ENCODE data around the gene PRKRA.
A peak's percentile ranks its signal among the peaks of the same experiment; 100 is the strongest.
"Not testable (repeated sequence)": the region's sequence is repeated elsewhere in the genome, so short reads cannot be mapped to it uniquely, and the experiment has no call there.

The PRKRA gene

DNA sequence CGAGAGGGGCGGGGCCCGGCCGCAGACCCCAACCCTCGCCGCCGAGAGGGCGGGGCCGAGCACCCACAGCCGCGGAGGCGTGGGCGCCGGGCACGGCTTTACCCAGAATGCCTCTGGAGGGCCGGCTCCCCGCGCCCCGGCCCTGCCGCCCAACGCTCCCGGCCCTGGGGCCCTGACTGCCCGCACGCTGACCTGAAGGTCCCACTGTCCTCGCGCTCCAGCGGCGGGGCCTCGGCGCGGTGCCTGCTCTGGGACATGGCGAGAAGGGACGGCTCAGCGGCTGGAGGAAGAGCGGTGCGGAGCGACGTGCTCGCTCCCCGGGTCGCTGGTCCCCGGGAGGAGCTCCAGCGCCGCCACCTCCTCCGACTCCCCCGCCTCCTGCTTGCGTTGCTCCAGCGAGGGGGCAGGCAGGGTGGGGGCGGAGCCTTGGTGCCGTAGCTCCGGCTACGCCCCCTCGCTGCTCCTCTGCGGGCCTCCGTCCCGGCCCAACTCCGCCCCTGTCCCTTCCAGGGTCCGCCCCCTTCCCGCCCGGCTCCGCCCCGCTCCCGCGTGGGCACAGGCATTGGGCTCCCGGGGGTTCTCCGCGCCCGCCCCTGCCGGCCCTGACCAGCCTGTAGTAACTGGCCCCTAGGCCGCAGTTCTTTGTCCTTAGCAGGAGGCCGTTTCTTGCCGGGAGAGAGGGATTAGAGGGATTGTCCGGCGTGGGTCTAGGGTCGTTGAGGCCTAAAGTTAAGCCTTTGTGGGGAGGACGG is at the start of gene PRKRA, which contains the start of gene PJVK:
TSS of gene PRKRA (minus strand) at position 402 of the 752 bp plus-strand sequence. CDS start at position 257, 145 bp downstream.
TSS of gene PJVK (plus strand) at position 605 of the 752 bp plus-strand sequence. CDS start 2,032 bp downstream, outside the sequence.
- DNase-seq (ENCODE audit: insufficient read length, low spot score), result peak; percentile 84
- peak; percentile 92 for FAIRE-seq

GRCh38 chr2:178499640-178500039 is 48.7 kb upstream of the PRKRA start:
- no peak for FAIRE-seq
- no peak for DNase-seq (ENCODE audit: insufficient read length, low spot score)

DNA sequence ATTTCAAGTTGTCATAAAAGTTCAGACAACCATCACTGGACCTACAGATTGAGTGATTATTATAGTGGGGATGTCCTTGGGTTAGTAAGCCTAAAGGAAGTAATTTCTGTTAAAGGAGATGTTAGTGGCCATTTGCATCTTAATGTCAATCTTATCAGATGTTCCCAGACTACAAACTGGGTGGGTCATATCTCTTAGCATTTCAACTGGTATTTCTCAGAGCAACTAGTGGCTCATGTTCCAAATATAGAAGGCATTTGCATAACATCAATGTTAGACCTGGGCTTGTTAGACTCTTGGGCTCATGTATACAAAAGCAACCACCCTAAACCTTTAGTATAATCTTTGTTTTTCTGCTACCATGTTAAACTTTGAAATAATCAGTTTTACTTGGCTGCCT is 47.2 kb upstream of the PRKRA start:
- FAIRE-seq, result peak; percentile 55

GRCh38 chr2:178496049-178496448 is 45.1 kb upstream of the PRKRA start:
- FAIRE-seq, result no peak
- DNase-seq (ENCODE audit: insufficient read length, low spot score), result no peak

More for the DNA sequence above, 47.2 kb upstream of the PRKRA start:
- DNase-seq (ENCODE audit: insufficient read length, low spot score), result no peak

DNA sequence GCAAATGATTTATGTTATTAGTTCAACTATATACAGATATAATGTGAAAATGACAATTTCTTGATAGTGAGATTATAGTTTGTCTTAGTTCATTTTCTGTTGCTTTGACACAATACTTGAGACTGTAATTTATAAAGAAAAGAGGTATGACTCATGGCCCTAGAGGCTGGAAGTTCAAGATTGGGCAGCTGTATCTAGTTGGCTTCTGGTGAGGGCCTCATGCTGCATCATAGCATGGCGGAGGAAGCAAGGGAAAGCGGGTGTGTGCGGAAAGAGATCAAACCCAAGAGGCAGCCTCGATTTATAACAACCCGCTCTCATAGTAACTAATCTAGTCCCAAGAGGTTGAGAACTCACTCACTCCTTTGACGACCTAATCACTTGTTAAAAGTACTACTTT is 40.6 kb upstream of the PRKRA start:
- no peak for FAIRE-seq
- DNase-seq (ENCODE audit: insufficient read length, low spot score), result no peak

DNA sequence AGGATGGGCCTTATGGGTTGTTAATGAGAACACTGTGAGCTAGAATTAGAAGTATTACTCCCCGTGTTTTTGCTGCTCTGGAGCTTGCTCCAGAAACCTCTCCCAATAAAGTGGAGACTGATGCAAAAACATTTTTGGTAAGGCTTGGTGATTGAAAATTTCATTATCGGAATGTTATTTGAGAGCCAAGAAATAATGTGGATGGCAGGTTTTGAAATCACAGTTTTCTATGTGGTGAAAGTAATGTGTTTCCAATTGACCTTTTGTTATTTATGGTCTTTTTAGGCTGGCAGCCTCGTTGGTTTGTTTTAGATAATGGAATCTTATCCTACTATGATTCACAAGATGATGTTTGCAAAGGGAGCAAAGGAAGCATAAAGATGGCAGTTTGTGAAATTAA is 34.4 kb upstream of the PRKRA start:
- FAIRE-seq (peak; percentile 89), DNase-seq (ENCODE audit: insufficient read length, low spot score) (no peak)

GRCh38 chr2:178484245-178485041 is 33.5 kb upstream of the PRKRA start:
- no peak for DNase-seq (ENCODE audit: insufficient read length, low spot score)

DNA sequence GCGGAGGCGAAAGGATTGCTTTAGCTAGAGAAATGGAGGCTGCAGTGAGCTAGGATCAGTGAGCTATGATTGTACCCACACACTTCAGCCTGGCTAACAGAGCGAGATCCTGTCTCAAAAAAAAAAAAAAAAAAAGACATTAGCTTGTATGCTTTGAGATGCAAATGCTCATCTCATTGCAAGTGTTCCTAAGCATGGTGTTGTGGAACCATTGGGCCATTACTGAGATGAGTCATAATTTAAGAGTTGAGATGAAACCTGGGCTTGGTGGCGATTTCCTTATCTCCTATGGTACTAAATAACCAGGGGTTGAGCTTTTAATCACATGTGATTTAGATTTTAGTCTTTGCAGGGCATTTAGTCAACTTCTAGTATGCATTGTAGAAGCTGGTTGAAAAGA is 31.5 kb upstream of the PRKRA start:
- FAIRE-seq (peak; percentile 96), DNase-seq (ENCODE audit: insufficient read length, low spot score) (no peak)

More at GRCh38 chr2:178484245-178485041, 33.5 kb upstream of the PRKRA start:
- no peak for FAIRE-seq

DNA sequence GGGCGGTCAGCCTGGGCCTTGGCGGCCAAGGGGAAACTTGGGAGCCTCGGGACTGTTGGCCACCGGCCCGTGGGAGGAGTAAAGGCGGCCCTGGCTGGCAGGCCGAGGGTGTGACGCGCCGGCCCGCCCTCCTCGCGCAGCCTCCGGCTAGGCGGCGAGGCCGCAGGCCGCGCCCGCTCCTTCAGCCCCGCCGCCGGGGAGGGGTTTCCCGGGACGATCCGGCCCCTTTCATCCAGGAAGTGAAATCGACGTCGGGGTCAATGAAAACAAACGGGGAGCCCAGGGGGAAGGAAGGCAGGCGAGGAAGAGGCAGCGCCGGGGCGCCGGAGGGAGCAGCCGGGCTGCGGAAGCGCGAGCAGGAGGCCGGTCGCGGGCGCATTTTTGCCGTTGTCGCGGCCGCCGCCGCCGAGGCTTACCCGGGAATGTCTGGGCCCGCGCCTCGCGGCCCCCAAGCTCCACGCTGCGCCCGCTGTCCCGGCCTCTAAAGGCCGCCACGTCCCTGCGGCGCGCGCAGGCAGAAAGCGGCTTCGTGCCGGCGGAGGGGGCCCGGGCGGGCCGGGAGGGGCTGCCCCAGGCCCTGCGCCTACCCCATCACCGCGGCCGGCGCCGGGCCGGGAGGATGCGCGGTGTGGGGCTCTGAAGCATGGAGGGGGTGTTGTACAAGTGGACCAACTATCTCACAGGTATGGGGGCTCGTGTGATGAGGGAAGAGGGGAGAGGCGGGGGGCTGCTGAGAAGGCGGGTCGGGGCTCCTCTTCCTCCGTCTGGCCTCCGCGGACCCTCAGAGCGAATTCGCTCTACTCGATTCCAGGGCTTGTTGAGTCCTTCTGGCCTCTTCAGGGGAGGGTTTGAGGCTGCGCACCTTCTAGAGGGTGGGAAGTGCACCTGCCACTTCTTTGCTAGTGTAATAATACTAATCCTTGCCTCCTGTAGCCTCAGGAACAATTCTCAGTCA is 29.5 kb upstream of the PRKRA start, which contains the start of gene PLEKHA3:
TSS of gene PLEKHA3 (plus strand) at position 231 of the 955 bp plus-strand sequence. CDS start at position 644, 413 bp downstream.
- peak; percentile 87 for FAIRE-seq
- DNase-seq (ENCODE audit: insufficient read length, low spot score), result peak; percentile 49

GRCh38 chr2:178479758-178480226 is 28.8 kb upstream of the PRKRA start:
- DNase-seq (ENCODE audit: insufficient read length, low spot score), result no peak
- FAIRE-seq, result no peak

GRCh38 chr2:178479275-178479616 is 28.3 kb upstream of the PRKRA start:
- DNase-seq (ENCODE audit: insufficient read length, low spot score) (no peak), FAIRE-seq (no peak)

DNA sequence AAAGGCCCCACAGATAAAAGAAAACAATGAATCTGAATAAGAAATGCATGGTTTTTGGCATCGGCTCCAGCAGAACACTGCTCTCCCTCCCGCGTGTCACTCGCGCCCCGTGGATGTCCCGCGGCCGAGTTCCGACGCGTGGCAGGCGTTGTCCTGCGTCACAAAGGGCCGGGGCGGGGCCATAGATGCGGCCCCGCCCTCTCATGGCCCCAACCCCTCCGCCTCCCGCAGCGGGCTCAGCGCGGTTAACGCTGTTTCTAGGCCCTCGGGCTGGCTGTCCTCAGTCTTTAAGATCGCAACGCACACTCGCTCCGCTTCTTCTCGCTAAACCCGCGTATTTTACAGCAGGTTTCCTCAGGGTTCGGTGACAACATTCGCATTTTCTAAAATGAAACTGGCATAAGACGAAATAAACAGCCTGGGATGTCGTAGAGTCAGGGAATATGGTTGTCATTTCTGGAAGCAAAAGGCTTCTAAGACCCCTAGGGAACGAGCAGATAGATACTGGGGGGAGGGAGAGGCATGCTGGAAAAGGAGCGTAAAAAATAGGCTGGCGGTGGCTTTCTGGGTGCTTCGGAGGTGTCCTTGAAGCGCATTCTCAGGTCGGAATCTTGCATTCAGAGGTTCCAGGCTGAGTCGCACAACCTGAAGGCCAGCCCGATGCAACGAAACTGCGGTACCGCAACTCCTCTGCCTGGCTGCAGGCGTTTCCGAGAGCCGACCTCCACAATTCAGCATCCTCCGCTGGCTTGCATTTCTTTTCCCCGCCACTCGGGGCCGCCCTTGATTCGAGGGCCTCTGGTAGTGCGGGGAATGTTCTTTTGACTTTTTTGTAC is 27.7 kb upstream of the PRKRA start, which contains the start of gene FKBP7:
TSS of gene FKBP7 (minus strand) at position 162 of the 836 bp plus-strand sequence. CDS start at position 61, 101 bp downstream.
- DNase-seq (ENCODE audit: insufficient read length, low spot score), result peak; percentile 42
- peak; percentile 98 for FAIRE-seq

- peak; percentile 56 for FAIRE-seq
- DNase-seq (ENCODE audit: insufficient read length, low spot score), result no peak
These were observed 27.1 kb upstream of the PRKRA start for GRCh38 chr2:178478130-178478438.

DNA sequence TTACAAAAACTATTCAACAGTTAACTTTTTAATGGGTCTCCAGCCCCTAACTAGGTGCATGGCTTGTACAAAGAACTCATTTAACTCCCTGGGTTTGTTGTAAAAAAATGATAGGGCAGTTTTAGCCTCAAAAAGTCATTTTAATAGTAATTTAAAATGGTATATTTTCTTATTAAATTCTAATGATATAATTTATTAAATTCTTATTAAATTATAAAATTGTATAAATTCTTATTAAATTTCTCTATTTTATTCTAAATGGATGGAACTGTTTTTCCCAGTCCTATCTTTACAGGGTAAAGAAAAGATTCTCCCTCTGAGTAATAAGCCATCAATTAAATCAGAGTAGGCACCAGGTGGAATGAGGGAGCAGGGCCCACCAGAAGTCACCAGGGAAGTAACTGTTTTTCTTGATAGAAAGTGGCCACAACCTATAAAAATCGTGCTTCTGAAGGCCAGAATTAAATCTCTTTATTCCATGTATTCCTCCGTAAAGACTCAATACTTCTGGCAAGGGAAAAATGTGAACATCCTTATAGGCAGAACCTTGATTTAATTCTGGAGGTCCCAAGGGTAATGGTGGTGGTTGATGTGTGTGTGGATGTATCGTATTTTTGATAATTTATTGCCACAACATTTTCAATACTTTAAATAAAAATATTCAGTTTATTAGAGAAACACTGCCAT is 26.6 kb upstream of the PRKRA start:
- no peak for FAIRE-seq
- no peak for DNase-seq (ENCODE audit: insufficient read length, low spot score)

DNA sequence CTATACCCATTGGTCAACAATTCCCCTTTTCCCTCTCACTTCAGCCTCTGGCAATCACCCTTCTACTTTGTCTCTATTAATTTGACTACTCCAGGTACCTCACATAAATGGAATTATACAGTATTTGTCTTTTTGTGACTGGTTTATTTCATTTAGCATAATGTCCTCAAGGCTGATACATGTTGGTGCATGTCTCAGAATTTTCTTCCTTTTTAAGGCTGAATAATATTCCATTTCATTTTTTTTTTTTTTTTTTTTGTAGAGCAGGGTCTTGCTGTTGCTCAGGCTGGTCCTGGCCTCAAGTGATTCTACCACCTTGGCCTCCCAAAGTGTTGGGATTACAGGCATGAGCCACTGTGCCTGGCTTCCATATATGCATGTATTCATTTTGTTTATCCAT is 25.5 kb upstream of the PRKRA start:
- FAIRE-seq, result no peak
- DNase-seq (ENCODE audit: insufficient read length, low spot score), result no peak

- DNase-seq (ENCODE audit: insufficient read length, low spot score) (no peak), FAIRE-seq (no peak)
These were observed 23.6 kb upstream of the PRKRA start for GRCh38 chr2:178474560-178474959.

DNA sequence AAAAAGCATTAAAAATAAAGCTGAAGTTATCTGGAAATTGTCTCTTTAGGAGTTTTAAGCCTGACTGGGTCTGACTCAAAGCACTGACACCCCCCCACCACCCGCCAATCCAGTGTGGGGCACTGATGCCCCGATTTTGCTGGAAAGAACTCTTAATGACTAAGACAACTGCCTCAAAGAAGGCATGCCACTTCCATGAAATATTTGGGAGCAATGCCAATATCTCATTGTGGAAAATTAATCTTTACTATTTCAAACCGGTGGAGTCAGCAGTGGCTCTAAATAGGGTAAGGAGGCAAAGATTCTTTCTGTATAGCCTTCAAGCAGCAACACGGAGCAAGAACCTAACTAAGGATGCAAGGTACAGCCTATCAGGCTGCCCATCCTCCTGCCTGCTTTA is 23.0 kb upstream of the PRKRA start:
- DNase-seq (ENCODE audit: insufficient read length, low spot score), result no peak
- no peak for FAIRE-seq

DNA sequence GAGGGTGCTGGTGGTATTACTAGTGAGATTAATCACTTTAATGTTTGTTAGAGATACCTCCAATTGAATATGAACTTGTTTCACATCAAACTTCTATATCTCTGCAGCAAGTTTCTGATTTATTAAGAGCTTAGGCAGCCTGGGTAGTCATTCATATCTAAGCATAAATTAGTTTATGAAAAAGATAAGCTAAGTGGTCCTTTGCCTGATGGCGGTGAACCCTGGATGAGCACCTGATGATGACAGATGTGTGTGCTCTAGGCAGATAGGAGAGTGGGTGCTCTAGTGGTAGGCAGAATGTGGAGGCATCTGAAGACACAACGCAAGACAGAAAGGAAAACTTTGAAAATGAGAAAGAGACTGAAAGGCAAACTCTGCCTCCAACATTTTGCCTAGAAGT is 22.4 kb upstream of the PRKRA start:
- DNase-seq (ENCODE audit: insufficient read length, low spot score) (no peak), FAIRE-seq (no peak)

- not testable (repeated sequence) for DNase-seq (ENCODE audit: insufficient read length, low spot score); FAIRE-seq
These were observed 20.3 kb upstream of the PRKRA start for GRCh38 chr2:178471313-178471712.

Data from GM19239 (cell line).